Measurements from ENCODE around the gene TENM4.

The TENM4 gene

DNA sequence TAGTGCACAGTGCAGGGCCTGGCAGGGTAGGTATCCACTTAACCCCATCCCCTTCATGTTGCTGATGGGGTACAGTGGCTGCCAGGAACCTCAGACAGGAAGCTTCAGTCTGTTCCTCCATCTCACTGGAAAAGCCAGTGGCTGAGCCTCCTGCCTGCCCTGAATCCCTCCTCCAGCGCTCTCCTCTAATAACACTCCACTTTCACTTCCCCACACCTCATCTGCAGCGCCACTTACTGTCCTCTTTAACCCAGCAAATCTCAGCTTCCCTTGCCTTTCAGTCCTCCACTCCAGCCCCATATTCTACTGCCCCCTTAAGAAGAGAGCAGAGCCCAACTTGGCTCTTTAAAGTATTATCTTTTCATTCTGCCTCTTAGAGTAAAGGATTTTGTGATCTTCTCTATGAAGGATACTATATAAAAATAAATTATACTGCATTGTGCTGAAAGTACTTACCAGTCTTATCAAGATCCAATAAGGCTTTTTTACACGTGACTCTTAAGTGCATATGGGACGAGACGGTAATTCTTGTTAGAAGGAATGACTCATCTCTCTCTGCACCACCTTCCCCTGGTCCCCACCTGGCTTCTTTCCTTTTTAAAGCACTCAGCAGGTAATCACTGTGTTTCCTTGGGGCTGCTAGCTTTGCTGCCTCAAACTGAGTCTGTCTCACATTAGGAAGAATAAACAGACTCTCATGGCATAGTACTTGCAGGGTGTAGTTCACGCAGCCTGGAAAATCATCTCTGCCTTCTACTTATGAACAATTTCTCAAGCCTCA, 628.1 kb downstream of the TENM4 start:
- no peak for DNase-seq (ENCODE audit: low read depth in 2 of 2)

DNA sequence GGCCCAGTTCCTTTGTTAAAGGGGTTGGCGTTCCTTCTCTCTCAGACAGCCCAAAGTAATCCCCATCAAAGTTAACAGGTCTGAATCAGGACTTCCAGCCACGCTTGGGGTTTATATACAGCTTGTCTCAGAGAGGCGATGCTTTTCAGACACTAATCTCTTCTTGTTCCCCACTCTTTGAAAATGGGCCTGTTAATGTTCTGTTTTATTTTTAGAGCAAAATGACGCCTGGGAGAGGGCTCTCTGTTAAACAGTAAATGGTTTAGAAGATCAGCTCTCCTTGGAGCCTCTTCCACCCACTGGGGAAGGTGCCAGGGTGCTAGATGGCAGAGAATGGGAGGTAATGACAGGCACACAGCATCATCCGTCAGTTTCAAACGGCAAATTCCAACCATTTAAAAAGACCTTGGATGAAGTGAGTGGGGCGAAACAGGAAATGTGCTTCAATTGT, 630.2 kb downstream of the TENM4 start:
- no peak for DNase-seq (ENCODE audit: low read depth in 2 of 2)

DNA sequence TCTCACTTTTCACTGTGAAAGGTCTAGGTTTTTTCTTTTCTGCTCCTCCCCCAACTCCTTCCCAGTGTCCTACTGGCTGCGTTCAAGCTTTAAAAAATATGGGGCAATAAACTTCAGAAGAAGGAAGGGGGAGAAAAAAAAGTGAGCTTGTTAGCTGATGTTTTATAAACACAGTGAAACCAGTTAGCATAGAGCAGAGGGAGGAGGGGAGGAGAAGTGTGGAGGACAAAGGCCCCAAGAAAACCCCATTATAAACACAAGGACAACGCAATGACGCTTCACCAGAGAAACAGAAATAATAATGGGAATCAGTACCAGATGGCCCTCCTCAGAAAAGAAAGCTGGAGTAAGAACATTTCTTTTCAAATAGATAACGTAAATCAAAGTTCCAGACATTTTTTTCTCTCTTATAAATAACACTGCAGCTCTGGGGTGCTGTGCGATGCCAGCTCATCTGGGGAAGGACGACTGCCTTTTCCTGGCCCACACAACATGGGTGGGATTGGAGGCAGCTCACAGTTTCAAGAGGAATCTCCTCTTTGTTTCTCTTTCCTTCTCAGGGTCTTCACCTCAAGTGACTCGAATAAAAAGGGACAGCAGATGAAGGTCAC, 630.8 kb downstream of the TENM4 start:
- no peak for DNase-seq (ENCODE audit: low read depth in 2 of 2)

DNA sequence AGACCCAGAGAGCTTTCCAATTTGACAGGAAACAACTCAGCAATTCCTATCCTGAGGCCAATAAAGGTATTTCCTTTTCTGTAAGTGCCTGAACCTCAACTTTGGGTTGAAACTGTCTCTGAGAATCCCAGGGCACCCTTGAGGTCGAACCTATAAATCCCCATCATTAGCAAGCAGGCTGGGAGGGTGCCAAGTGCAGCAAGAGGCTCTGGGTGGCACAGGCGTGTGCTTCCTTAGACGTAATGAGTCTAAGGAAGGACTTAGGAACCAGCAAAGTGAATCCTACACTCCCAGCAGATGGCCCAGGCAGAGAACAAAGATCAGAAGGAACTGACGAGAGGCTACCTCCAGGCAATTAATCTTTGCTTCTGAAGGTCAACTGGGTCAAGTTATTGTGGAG, 631.9 kb downstream of the TENM4 start:
- DNase-seq (ENCODE audit: low read depth in 2 of 2) = no peak

DNA sequence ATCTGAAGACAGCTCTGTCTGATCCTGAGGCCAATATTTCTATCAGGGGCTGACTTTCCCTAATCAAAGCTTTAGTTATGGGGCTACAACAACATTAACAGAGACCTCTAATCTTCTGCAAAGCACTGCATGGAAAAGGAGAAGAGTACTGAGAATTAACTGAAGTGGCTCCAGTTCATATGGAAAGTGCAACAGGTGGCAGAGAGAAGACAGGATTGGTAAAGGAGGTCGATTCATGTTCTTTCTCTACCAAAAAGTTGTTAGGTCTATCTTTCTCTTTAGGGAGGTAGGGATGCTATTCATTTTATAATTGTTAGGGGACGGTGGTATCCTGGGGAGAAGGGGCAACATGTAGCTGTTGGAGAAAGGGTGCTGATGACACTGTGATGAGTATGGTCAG, 633.5 kb downstream of the TENM4 start:
- DNase-seq (ENCODE audit: low read depth in 2 of 2) = no peak

DNA sequence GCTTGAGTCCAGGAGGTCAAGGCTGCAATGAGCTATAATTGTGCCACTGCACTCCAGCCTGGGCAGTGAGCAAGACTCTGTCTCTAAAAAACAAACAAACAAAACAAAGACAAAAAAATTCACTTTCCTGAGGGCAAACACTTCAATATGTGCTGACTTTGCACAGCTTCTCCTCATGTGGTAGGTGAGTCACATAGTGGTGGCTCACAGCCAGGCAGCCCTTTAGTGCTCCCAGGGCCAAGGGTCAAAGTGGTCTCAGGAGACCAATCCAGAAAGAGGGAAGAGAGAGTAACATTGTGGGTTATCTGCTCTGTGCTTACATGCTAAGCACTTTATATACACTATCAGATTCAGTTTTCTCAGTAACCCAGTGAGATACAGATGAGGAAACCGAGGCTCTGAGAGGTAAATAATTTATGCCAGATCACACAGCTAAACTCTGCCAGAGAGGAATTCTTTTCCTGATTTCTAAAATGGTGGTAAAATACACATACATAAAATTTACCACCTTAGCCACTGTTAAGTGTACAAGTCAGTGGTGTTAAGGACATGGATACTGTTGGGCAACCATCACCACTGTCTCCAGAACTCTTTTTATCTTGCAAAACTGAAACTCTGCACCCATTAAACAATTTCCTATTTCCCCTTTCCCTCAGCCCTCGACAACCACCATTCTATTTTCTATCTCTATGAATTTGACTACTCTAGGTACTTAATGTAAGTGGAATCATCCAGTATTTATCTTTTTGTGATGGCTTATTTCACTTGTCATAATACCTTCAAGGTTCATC, 634.4 kb downstream of the TENM4 start:
- no peak for DNase-seq (ENCODE audit: low read depth in 2 of 2)

DNA sequence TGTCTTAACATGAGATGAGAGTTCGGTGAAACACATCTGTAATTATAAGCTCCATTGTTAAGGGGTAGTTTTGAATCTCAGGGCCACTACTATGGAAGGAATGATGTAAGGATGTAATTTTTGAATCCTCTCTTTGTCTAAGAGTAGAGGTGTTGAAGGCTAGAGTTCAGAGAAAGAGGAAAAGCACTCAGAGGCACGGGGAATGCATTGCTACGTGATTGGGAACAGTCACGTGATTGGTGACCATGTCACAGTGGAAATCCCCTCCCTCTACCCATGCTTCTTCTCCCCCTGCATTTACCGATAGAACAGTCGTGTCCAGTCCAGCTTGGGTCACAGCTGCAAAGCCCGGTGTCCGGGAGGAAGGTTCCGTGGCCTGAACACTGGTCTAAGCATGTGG, 635.8 kb downstream of the TENM4 start:
- DNase-seq (ENCODE audit: low read depth in 2 of 2) = no peak

DNA sequence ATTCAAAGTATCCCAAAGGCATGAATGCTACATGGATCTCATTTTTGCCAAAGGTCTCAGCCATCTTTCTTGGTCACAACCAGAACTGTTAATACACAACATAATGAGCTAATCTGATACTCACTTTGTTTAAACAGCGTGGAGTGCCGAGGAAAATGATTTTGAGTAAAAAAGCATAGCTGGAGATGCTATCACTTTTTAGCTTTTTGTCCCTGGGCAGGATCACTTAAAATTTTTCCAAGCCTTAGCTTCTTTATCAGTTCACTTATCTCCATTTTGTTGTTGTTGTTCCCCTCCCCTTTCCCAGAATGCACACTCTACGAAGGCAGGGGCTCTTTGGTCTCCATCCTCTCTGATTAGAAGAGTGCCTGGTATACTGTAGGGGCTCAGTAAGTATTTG, 636.8 kb downstream of the TENM4 start:
- no peak for DNase-seq (ENCODE audit: low read depth in 2 of 2)

DNA sequence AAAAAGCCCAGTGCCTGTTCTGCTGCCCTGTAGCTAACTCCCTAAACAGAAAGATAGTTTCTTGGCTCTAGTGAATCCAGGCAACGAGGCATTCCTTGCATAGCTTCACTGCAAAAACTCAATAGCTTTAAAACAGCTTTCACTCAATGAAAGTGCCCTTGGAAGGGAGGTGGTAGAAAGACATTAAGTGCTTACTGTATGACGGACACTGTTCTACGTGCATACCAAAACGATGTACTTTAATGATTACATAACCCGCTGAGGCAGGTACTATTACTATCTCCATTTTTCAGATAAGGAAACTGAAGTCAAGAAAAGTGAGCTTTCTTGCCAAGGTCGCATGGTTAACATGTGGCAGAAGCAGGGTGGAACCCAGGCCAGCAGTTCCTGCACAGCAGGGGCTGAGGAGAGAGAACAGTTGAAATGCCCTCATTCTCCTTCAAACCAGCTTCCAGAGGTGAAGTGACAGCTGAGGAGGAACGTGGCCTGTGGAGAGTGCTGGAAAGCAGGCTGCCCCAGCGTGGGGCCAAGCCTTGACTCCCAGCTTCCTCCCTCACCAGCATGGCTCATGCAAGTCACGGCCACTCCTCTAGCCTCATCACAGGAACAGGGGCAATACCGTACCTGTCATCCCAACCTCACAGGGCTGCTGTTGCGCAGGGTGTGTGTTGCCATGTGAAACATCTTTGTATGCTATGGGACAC, 638.6 kb downstream of the TENM4 start:
- DNase-seq (ENCODE audit: low read depth in 2 of 2) = no peak

DNA sequence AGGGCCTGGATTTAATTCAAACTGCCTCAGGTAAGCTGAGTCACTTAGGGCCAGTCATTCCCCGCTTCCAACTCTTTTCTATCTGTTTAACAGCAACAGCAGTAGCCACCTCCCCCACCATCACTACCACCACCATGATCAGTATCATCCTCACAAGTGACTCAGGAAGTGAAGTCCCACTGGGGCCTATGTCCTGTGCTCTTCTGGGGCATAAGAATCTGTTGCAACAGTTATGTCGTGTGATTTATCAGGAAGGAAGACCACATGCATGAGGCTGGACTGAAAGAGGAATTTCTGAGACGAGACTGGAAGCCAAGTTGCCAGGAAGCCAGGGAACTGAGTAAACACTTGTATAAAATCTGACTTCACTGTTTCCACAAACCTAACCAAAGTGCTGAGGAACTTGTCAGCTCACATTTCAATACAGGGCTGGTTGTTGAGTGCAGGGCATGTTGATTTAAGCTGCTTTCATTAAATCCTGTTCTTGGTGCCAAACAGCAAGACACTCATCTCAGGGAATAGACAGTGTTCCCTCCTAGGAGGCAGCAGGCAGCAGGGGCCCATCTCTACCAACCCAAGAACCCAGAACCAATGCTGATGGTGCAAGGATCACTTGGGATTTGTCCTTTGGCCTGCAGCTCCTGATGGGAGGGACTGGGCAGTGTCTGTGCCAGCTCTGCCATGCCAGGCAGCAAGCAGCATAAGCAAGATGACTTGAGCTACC, 639.5 kb downstream of the TENM4 start:
- DNase-seq (ENCODE audit: low read depth in 2 of 2) = no peak

DNA sequence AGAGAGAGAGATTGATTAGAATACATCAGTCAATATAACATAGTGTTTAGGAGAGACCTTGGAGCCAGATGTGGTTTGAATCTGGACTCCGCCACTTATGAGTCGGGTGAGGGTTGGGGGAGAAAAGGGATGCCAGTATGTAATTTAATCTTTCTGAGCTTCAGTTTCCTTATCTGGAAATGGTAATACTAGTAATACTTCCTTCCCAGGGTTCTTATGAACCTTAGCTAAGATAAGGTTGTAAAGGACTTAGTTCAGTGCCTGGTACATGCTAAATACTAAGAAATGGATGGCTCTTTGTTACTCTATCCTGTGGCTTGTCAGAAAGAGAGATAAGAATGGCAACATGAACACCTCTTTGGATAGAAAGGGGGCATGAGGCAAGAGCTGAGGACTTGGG, 640.1 kb downstream of the TENM4 start:
- DNase-seq (ENCODE audit: low read depth in 2 of 2) = no peak

DNA sequence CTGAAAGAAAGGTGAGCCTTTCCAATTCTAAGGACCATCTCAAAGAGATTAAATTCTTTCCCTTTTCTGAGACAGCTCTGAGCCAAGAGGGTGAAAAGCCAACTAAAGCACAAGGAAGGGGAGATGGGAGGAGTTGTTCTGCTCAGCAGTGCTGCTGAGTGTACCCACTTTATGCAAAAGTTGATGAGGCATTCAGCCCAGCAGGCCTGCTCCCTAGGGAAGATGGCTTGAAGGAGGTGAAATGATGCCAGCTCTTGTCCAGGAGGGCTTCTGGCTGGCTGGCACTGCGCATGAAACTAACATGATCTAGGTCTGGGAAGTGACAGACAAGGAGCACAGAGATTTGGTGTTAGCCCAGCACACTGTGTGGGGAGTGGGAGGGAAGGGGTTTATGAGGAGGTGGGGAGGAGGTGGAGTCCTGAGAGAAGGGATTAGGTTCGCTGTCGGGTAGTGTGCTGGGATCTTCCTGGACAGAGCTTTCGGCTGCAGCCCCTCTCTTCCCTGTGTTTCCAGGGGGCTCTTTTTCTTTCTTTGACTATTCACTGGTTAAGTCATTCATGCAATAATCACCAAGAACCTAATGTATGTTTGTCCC, 640.6 kb downstream of the TENM4 start:
- DNase-seq (ENCODE audit: low read depth in 2 of 2) = no peak

DNA sequence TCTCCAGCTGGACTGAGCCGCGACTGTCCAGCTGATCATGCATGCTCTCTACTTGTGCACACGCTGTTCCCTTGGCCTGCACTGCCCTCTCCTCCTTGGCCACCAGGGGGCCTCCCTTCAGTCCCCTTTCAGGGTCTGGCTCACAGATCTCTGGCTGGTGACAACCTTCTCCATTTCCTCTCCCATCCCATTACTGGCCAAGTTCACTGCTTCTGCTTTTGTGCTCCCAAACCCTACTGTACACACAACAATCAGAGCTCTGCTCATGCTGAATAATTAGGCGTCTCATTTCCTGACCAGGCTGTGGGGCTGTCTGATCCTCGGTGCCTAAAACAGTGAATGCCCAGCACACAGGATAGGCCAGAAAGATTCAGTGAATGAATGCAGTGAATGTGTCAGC, 642.2 kb downstream of the TENM4 start:
- no peak for DNase-seq (ENCODE audit: low read depth in 2 of 2)

DNA sequence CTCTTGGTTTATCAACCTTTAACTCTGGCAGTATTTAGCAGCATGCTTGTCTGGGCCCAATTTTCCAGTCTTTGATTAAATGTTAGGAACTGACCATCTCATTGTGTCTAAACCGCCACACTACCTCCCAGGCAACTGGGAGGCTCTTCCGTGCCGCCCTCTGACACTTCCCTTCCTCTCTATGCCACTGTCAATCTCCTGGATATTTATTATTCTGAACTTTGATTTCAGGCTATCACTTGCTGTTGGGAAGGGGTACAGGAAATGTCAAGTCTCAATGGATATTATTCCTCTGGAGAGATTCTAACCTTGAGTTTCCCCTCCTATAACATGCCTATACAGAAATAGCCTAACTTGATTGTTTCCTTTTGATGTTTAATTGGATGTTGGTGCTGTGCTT, 643.3 kb downstream of the TENM4 start:
- DNase-seq (ENCODE audit: low read depth in 2 of 2) = no peak

DNA sequence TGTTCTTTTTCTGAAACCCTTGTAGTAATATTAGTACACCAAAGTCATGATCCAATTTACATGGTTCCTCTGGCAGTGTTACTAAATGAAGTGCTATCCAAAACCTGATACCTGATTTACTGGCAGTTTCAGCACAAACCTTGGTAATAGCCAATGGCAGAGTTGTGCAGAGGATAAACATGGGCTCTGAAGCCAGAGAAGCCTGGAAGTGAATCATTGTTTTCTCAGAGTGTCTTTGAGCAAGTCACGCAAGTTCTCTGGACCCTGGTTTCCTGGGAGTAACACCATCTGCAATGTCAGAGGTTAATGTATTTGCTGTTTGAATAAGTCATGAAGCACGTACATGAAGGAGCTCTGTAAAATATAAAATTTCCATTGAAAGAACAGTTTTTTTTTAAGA, 643.9 kb downstream of the TENM4 start:
- DNase-seq (ENCODE audit: low read depth in 2 of 2) = no peak

DNA sequence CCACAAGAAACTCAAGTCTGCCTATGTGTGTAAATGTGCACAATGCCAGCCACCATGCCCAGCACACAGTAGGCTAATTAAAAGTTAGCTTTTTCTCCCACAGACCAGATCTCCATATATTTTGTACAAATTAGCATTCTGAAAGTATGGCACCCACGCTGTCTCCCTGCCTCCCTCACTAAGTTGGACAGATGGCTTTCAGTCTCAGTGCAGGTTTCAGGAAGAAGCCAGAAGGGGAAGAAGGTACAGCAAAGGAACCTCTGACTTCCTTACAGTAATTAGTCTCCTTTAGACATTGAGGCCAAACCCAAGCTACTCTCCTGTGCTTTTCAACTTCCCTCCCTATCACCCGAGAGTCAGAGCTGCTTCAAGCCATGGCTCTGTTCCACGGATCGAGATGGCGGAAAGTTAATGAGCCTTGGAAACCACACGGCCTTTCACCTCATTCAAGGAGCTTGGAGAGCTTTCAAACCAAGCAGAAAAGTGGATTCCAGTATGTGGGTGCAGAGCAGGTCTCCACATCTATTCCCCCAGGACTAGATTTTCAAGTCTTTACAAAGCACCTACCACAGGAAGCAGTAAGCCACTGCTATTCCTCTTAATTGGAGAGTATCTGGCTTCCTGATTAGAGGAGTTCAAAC, 645.1 kb downstream of the TENM4 start:
- no peak for DNase-seq (ENCODE audit: low read depth in 2 of 2)

DNA sequence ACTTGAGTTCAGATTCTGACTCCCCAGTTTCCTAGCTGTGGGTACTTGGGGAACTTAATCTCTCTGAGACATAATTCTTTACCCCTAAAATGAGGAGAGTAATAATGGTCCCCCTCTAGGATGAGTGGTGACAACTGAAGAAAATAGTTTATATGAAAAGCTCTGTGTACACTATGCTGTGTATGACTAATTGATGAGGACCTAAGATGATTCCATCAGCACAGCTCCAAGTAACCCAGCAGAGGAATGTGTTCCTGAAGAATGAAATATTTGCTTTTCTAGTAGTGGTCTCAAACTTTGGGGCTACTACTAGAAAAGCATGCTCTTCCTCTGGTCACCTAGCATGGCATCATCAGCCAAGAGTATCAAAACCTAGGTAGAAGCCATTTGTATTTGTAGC, 648.9 kb downstream of the TENM4 start:
- DNase-seq (ENCODE audit: low read depth in 2 of 2) = no peak

DNA sequence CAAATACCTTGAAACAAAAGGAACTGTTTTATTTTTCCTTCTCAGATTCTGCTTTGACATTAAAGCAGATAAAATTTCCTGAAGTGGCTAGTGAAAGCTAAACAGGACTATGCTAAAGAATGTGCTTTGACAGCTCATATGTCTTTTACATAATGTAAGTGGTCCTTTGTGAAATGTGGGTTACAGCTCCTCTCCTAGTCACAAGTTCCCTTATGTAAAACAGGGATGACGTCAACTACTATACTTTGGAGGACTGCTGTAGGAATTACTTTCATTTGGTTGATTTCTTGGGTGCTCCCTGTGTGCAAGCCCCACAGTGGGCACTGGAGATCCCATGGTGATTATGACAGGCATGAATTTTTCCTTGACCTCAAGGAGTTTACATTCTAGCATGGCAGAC, 649.6 kb downstream of the TENM4 start:
- DNase-seq (ENCODE audit: low read depth in 2 of 2) = no peak

DNA sequence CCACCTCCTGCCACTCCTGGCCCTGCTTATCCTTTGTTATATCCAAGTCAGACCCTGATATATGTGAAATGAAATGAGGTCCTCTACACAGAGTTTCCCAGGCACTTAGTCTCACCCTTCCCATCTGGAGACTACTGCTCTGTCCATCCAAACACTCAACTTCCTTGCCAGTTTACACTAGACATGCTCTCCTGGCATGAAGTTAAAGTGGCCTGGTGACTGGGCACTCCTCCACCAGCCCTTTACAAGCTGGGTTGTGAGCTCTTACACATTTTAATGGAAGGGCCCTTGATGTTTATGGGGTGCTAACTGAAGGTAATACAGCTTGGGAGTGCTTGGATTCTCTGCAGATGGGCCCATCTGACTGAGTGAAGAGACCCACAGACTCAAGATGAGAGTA, 650.0 kb downstream of the TENM4 start:
- no peak for DNase-seq (ENCODE audit: low read depth in 2 of 2)

DNA sequence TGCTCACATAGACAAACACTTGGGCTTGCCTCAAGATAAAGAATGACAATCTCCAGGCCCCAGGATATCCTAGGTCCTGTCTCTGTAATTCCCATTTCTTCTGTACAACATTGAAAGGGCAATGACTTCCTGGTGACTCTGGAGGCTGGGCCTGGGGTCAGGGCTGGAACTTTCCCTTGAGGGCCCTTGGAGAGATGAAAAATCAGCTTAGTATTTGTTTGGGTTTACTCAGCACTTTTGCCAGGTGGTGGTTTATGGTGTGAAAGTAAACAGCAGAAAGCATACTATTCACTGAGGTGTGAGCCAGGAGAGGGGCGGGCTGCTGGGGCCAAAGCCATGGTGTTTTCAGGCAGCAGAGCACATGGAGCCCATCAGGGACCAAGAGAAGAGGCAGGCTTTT, 651.5 kb downstream of the TENM4 start:
- no peak for DNase-seq (ENCODE audit: low read depth in 2 of 2)

DNA sequence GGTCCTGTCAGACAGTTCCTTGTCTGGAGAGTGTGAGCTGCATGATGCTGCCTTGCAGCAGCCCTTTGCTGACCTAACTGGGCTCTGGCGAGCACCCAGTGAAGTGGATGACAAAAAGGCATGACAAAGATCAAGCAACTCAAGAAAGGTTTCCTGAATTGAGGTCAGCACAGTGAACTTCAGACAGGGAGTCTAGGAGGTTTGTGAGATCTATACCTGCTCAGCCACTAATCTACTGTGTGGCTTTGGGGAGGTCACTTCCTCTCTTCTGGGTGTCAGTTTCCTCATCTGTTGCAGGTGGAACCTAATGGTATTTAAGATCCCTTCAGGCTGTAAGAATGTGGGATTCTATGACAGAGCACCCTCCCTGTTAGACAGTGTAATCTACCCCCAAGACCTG, 652.3 kb downstream of the TENM4 start:
- DNase-seq (ENCODE audit: low read depth in 2 of 2) = no peak
